GM18520 (cell line): ENCODE data around the gene UBE2E3.

Experiments used
- ATAC-seq: cut with Tn5 transposase; IDR thresholded peaks from one replicate; pipeline ENCODE4 v1.9.1; 2021; ENCODE audit not compliant: unreplicated experiment

UBE2E3 gene

DNA sequence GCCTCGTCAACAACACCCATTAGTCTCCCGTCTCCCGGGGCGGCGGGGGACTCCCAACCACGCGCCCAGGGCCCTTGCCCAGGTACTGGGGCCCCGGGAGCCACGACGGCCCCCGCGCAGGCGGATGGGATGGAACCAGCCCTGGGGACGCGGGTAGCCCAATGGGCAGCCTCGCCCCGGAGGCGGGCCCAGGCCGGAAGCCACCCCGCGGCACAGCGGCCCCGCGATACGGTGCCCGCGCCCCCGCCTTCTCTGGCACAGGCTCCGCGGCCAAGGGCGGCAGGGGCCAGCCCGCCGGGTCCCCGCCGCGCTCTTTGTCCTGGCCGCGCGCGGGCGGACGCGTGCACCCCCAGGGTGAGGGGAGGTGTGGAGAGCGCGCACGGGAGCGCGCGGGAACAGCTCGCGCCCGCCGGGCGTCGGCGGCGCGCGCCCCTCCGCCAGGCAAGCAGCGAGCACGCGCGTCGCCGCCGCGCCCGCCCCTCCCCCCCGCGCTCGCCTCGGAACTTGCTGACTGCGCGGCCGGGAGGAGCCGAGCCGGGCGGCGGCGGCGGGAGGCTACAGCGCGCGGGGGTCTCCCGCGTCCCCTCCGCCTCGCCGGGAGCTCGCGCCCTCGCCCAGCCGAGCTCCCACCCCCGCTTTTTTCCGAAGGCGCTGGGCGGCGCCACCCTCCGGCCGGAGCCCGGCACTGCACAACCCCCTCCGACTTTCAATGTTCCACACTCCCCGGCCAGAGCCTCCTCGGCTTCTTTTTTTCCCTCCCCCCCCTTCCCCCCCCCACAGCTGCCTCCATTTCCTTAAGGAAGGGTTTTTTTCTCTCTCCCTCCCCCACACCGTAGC is at the start of gene UBE2E3:
Gene UBE2E3, plus strand, starts transcription at position 500 of the 837 bp plus-strand sequence. CDS start 1,438 bp downstream, outside the sequence.
- ATAC-seq = peak; percentile 80

DNA sequence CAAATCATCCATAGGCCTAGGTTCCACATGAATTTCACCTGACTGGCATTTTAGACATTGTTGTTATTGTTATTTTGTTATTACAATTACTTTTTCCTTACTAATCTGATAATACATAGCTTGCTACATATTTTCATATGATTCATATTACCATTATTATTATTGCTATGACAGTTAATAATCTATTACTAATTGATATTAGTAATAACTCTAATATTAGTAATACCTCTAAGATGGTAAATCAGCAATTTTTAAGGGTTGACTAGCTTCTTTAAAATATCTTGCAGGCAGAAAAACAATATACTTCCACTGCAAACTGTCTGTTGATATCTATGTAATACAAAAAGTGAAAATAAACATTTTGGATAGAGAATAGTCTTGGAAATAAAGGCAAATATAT is 48.6 kb upstream of the UBE2E3 start:
- no peak for ATAC-seq

DNA sequence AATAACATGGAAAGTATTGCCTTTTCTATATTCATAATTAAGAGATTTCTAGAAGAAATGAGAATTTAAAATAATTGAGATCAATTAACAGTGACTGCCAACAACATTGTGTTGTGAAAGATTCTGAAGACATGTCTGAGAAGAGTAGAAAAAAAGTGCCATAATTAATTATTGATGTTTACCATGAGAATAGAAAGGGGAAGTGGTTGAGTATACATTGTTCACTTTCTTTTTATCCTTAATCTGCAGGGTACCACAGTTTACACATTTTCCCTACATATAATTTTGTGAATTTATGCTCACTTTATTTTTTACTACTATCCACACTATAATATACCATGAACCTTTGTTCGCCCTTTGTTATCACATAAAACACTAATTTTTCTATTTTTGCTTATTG is 47.1 kb upstream of the UBE2E3 start:
- ATAC-seq = no peak

DNA sequence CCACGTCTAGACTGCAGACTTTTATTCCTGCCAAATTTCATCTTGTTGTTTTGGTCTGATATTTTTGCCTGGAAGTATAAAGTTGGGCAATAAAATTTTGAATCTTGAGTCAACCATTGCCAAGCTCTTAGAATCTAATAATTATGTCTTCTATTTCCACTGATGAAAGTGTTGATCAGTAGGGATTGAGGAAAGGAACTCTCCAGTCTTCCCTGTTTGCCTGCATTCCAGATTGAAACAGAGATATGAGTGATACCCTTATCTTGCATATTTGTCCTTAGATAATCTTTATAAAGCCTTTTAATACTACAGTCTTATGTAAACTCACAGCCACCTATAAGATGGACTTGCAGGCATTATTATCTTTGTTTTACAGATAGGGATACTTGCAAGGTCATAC is 45.5 kb upstream of the UBE2E3 start:
- ATAC-seq = no peak

DNA sequence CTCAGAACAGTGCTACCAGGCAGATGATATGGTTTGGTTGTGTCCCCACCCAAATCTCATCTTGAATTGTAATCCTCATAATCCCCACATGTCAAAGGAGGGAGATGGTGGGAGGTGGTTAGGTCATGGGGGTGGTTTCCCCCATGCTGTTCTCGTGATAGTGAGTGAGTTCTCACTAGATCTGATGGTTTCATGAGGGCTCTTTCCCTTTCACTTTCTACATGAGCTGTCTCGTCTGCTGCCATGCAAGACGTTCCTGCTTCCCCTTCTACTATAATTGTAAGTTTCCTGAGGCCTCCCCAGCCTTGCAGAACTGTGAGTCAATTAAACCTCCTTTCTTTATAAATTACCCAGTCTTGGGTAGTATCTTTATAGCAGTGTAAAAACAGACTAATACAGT is 42.9 kb upstream of the UBE2E3 start:
- ATAC-seq = peak; percentile 59

DNA sequence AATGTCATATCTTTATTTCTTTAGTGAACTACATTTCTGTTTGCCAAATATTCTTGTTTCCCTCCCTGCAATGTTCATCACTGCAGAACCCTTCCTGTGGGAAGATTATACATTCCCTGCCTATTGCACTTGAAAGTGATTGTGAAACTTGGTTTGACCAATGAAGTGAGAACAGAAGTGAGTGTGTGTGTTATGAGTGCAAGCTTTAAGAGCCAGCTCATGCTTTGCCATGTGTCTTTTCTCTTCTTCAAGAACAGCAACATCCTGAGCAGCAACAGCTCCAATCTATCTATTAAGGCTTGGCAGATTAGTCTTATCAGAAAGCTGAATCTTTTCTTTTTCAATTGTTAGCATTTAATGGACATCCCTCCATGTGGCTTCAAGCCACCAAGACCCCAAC is 42.0 kb upstream of the UBE2E3 start:
- ATAC-seq = peak; percentile 39

DNA sequence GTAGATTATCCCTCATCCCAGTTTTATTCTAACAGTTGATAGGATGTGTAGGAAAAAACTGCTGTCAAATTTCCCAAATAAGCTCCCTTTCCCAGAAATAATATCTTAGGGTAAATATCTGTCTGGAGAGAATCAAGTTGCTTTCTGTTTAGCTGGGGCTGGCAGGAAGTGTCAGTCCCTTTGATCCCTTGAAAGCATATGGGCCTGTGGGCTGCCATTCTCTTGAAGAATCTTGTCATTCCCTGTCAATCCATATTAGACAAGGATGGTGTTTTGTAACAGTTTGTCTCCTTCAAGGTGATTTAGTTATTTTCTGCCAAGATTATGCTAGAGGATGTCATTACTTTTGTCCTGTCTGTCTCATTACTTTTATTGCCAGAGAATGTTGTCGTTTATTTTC is 37.1 kb upstream of the UBE2E3 start:
- ATAC-seq = no peak

DNA sequence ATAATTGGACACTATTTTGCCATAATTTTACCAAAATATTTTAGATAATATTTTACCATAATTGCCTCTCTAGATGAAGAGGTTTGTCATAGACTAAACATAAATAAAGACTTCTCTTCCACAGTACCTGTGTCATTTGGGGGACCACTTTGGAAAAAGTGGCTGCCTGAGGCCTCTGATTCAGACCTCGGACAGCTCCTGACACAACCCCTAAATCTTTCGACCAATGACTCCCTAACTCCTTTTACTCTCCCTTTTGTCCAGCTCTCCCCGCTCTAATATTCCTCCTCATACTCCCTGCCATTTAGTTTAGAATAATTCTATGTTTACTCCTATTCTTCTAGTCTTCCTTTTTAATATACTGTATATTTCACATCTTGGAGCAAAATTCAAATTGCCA is 36.0 kb upstream of the UBE2E3 start:
- ATAC-seq = no peak

DNA sequence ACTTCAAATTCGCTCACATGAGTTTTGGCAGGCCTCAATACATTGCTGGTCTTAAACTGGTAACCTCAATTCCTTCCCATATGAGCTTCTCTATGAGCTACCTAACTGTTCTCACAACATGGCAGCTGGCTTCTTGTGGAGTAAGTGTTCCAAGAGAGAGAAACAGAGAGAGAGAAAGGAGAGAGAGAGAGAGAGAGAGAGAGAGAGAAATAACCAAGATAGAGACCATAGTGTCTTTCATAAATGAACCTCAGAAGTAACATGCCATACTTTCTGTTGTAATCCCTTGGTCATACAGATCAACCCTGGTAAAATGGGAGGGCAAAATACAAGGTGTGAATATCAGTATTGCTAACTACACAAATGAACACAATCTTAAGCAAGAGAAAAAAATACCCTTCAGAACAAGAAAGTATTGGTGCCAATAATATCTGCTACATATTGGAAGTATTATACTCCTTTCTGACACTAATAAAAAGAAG is 33.2 kb upstream of the UBE2E3 start:
- ATAC-seq = no peak

DNA sequence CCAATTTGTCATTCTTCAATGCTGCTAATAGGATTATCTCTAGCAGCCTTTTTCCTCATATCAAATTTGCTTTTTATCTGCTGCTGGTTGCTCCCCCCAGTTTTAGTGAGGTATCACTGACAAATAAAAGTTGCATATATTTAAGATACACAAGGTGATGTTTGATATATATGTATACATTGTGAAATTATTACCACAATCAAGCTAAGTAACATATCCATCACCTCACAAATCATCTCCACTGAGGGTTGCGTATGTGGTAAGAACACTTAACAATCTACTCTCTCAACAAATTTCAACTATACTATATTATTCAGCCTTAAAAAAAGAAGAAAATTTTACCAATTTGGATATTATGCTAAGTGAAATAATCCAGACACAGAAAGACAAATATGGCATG is 30.5 kb upstream of the UBE2E3 start:
- ATAC-seq = no peak

DNA sequence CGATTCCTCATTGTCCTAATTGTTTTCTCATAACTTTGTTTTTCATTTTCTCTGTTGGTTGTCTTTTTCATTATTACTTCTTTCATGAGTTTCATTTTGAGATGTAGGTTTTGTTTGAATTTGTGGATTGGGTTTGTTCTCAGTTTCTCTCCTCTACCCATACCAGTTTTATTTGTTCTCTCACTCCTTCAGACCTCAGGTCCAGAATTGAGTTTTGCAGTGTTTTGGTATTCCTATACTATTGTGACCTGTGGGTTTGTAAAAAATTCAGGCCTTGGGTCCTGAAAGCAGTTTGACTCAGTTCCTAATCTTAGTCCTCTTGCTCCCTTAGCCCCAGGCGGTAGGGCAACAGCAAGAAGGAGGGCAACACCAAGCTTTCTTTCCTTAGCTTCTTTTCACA is 28.3 kb upstream of the UBE2E3 start:
- ATAC-seq = peak; percentile 38

DNA sequence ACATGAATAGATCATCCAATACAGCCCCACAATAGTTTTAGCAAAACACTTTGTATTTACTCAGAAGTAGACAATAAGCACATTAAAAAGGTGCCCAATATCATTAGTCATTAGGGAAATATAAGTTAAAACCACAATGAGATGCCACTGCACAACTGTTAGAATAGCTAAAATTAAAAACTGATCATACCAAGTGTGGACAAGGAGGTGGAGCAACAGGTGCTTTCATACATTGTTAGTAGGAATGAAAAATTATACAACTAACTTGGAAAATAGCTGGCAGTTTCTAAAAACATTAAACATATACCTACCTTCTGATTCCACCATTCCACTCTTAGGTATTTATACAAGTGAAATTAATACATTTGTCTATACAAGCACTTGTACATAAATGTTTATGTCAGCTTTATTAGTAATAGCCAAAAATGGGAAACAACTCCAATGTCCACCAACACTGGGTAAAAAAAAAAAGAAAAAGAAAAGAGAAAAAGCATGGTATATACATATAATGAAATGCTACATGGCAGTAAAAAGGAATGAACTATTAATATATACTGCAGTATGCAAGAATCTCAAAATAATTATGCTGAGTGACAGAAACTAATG is 27.6 kb upstream of the UBE2E3 start:
- no peak for ATAC-seq

DNA sequence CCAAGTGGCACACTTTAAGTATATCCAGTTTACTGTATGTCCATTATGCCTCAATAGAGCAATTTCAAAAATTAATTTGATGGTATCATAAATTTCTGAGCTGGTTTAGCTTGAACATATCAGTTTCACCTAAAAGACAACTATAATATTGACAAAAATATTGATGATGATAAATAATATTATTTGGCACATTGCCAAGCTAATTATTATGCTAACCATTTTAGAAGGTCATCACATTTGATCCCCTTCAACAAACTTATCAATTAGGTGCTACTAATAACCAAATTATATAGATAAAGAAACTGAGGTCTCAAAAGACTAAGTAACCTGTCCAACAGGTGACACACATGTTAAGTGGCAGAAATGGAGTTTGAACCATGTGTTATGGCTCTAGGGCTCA is 26.9 kb upstream of the UBE2E3 start:
- no peak for ATAC-seq

DNA sequence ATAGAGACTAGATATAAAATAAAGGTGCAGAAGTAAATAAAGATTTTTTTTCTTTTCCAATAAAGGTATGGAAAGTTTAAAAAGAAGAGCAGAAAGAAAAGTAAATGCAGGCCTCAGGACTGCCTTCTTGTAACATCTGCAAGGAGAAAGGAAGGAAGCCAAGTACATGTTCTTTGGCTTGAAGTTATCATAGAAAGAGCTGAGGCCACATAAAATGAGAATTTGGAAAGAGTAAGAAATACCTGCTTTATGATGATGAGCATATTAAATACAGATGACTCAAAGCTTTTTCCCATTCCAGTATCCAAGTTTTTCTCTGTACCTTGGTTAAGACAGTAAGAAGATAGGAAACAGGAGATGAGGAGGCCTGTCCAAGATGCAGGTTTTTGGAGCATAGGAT is 25.3 kb upstream of the UBE2E3 start:
- no peak for ATAC-seq

DNA sequence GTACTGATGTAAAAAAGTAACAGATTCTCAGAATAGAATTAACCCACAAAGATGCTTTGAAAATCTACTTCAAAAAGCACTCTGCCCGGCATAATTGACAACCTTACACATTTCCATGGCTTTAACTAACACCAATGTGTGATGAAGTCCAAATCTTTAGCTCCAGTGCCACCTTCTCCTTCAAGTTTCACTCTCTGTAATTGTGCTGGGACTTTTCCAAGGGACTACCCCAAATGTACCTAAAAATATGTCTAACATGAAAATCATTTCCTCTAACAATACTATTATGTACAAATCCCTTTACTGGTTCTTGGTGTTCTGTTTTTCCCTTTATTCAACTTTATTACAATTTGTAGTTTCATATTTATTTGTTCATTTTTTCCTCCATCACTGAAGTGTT is 20.6 kb upstream of the UBE2E3 start:
- ATAC-seq = no peak

DNA sequence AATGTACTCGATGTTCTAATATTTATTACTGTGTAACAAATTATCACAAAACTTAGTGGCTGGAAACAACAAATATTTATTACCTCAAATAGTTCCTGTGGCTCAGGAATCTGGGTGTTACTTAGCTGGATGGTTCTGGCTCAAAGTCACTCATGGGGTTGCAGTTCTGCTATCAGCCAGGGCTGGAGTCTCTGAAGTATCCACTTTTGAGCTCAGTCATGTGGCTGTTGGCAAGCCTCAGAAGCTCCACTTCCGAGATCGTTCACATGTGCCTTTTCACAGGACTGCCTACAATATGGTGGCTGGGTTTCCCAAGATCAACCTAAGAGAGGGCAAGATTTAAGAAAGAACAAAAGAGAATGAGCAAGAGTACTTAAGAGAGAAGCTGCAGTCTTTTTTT is 19.4 kb upstream of the UBE2E3 start:
- no peak for ATAC-seq

DNA sequence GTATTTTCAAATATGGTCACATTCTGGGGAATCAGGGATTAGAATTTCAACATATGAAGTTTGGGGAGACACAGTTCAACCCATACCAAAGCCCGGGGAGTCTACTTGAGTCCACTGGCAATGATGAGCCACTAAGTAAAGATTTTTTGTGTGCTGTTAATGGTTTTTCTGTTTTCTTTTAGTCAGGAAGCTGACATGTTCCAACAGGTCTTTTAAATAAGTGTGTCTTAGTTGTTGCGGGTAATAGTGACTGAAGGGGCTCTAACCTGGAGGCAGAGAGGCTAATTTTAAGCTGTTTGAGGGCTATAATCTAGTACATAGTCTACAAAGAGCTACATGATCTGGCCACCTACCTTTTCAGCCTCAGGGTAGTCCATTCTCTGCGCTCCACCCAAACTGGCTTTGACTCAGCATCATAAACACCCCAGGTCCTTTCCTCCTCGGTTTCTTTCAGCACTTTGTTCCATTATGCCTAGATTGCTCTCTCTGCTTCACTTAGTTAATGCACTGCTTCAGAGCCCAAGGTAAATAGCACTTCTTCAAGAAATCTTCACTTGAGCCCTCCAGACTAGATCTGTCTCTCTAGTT is 17.6 kb upstream of the UBE2E3 start:
- no peak for ATAC-seq

DNA sequence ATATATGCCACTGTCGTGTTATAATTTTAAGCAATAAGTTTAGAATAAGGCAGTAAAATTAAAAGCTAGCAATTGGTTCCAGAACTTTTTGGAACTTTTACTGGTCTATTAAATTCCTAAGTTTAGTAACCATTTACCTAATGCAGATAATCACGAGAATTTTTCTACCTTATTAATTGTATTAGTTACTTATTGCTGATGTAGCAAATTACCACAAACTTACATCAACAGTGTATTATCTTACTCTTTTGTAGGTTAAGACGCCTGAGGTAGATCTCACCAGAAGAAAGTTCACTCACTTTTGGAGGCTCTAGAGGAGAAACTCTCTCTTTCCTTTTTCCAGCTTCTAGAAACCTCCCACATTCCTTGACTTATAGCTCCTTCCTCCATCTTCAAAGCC is 14.0 kb upstream of the UBE2E3 start:
- no peak for ATAC-seq

DNA sequence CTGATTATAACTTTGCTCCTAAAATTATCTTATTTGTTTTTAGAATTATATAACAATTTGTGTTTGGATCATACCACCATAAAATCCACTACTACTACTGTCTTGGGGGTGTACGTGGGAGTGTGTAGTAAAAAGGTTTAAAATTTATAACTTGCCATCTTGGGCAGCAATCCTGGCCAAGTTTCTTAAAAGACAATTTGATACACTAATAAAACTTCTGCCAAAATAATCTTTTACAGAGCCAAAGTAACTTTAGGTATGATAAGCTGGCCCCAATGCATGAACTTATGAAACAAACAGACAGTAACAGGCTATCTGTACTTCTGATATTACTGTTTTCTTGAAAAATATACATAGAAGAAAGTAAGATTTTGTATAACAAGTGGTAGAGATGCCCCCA is 11.3 kb upstream of the UBE2E3 start:
- ATAC-seq = no peak

DNA sequence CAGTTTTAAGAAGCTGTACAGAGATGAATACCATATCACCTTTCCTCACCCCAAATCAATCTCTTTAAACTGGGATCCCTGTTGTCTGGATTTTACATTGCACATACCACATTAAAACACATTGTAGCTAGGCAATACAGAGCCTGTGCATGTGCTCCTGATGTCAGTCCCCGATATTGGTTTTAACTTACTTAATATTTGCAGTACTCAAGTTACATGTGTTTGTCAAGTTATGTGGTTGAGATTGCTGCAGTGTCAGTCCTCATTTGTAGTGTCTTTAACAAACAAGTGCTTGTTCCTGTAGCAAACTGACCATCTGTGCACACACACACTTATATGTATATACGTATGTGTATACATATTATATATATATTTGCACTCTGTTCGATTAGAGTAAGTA is 10.4 kb upstream of the UBE2E3 start:
- no peak for ATAC-seq

DNA sequence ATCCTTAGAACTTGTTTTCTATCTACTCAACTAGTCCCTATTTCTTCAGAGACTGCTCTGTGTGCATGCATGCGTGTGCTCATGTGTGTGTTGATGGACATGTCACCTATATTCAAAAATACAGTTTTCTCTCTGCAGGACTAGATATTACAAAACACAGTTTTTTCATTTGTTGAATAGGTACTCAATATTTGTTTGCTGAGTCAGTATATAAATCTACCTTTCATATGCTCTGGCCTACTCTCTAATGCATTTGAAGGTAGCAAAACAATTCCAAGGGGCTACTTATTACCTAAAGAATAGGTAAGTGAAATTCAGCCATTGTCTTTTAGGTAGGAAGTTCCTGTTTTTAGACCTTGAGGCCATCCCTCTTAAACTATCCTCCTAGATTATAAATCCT is 8.6 kb upstream of the UBE2E3 start:
- ATAC-seq = no peak

DNA sequence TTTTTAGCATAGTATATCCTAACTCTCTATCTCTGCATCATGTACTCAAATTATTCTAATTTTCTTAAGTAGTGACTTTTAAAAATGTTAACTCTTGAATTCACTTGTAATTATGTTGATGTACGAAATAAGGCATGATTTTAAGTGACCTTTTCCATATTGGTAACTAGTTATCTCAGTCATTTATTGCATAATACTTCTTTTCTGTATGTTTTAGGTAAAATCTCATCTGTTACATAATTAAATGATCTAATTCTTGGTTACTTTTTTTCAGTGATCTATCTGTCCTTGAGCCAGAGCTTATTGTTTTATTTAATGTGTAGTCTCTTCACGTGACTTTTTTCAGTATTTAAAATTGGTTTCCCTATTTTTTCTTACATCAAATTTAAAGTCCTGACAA is 4.8 kb upstream of the UBE2E3 start:
- no peak for ATAC-seq
